ENCODE measurements around the gene SPRTN.

SPRTN gene

DNA sequence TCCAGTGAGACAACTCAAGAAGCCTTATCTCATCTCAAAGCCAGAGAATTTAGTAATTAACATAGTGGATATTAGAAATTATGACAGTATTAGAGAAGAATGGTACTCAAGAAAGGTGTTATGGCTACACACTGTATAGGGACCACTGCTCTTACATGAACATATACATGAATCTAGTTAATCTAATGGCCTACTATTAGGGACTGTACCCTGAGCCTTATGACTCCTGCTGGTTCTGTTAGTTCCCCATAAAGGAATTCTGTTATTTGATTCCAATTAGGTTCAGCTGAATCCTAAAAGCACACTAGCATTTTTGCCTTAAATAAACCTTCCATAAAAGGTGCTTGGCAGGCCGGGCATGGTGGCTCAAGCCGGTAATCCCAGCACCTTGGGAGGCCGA, 44.3 kb downstream of the SPRTN start:
- no peak for FAIRE-seq

DNA sequence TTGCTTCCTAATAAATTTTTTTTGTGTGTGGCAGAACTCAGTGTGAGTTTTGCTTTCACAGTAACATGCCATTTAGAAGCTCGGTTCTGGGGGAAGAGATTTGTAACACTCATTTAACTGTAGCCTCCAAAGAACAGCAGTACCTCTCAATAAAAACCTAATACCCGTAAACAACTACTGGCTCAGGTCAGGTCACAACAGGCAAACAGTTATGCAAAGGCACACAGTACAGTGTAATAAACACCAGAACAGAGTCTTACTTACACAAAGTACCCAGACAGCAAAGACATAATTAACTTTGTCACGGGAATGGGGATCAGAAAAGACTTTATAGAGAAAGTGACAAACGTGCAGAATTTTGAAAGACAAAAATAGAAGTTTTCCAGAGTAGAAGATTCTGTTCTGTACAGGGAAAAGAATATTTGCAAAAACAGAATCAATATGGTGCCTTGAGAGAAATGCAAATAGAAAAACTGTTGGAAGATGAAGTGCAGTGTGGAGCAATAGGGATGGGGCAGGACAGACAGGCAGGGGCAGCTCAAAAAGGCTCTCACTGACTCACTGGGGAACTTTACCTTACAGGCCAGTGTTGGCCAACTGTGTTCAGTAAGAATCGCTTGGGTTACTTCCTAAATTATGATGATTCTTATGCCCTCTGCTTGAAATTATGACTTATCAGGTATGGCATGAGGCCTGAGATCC, 45.2 kb downstream of the SPRTN start:
- FAIRE-seq, result no peak

DNA sequence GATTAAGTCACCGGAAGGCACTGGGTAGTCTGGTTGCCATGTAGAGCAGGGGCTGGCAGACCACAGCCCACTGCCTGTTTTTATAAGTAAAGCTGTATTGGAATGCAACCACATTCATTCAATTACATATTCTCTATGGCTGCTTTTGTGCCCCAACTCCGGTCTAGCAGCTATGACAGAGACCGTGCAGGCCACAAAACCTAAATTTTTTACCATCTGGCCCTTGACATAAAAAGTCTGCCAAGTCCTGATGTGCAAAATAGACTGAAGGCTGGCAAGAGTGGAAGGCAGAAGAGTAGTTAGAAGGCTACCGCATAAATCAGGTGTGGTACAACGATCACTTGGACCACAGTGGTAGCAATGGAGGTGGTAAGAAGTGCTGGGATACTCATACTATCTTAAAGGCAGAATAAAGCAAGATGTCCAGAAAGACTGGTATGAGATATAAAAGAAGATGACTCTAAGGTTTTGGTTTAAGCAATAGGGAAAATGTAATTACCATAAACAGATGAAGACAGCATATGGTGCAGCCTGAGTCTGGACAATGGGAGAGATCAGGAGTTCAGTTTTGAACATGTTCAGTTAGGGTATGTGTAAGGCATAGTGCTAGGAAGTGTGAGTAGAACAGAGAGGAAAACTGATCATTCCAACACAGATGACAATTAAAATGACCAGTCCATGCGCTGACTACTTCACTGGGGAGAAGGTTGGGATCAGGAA, 46.8 kb downstream of the SPRTN start:
- FAIRE-seq, result no peak

DNA sequence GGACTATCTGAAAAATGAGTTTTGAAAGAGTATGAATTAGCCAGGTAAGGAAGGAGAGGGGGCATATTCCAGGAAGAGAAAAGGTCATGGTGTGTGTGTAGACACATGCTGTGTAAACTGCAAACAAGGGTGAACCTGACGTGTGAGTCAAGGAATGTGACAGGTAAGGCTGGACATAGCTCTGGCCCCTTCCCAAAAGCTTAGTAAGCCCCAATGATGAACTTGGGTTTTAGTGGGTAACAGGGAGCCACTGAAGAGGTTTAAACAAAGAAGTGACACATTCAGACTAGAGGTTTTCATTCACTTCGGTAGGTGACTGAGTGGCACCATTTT, 47.3 kb downstream of the SPRTN start:
- FAIRE-seq, result no peak

DNA sequence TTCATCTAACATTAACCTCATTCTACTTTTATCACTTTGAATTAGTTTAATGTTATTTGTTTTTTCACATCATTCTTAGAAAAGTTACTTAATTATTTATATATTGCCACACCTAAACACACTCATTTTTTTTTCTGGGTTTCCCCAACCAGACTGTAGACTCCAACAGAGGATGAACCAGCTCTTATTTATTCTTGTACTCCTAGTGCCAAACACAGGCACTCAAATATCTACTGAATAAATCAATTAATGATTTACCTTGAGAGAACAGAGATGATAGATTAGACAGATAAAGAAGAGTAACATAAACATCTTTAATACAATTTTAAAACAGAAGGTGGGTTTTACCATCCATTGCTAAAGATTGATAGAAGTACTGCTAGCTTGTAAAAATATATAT, 48.4 kb downstream of the SPRTN start:
- FAIRE-seq, result peak; percentile 71

DNA sequence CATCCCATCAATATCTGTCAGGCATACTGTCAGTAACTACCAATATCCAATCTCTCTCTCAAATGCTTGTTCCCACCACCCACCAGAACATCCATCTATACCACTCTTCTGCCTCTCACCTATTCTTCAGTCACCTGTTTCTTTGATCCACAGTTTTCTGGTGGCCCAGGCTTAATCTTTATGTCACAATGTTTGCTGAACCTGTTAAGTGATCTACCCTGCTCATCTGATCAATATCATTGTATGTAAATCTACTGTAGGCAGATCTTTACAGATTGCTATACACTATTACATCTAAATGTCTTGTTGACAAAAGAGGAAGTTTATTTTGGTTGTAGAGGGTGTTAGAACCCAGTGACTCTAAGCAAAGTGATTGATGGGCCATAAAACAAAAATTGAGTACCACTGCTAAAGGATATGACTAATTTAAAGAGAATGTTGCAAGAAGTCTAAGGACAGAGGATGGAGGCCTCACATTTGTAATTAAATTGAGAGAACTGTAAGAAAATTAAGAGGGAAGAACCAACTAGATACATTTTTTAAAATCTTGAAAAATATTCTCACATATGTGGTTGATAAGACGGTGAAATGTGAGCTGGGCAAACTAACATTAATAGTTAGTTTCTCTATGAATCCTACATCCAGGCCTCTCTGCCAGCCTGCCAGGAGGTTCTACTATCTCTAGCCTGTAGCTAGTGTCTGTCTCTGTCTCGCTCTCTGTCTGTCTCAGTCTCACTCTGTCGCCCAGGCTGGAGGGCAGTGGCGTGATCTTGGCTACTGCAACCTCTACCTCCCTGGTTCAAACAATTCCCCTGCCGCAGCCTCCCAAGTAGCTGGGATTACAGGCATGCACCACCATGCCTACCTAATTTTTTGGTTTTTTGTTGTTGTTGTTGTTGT, 49.9 kb downstream of the SPRTN start:
- no peak for FAIRE-seq

DNA sequence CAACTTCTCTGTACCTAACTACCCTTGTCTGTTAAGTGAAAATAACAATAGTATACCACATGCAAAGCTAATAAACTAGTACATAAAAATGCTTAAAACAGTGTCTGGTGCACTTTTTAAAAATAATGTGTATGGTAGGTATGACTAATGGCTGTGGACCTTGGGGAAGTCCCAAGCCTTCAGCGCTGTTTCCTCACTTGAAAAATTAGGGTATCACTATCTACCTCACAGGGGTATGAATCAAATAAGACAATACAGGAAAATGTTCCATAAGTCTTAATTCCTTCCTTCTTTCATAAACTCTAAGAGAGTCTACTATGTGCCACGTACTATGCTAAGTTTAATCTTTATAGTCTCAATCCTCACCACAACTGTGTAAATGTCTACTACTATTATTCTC, 52.0 kb downstream of the SPRTN start:
- FAIRE-seq, result no peak

DNA sequence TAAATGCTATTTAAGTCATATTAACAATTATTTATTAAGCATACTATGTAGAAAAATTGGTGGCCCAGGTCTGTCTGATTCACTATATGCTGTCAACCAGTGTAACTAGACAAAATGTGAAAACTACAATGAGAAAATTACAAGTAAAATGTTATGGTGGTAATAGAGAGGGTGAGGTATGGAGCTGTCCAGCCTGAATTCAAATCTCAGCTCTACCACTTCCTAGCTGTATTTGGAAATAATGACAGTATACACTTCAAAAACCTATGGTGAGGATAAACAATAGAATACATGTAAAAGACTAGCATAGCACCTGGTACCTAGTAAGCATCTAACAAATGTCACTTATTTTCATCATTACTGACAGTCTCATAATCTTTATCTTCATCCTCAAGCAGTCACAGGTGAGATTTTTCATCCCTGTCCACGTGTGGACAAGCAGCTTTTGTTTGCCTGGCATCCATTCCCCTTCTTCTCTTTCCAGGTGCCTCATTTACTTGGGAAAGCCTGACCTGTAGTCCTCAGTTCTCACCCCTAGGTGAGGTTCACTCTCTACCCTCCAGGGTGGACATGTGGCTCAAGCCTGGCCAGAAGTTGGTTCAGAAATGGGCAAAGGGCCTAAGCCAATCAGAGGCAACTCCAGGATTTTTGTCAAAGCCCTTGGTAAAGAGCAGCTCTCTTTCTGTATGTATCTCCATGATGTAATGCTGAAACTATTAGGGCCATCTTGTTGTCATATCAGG, 54.5 kb downstream of the SPRTN start:
- no peak for FAIRE-seq

DNA sequence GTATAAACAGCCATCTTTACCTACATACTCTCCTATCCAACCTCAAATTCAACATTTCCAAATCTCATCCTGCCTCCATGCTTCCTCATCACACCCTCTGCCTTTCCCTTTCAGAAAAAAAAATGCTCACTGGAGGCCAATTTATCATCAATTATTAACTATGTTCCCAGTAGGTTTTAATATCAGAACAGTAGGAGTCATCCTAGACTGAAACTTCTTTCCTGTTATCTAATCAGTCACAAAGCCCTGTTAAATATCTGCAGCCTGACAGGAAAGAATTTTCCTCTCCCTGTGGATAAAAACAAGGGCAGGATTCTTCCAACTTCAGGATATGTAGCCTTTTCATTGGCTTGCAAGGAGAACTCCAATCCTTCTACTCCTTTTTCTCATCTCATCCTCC, 55.6 kb downstream of the SPRTN start:
- FAIRE-seq, result no peak

DNA sequence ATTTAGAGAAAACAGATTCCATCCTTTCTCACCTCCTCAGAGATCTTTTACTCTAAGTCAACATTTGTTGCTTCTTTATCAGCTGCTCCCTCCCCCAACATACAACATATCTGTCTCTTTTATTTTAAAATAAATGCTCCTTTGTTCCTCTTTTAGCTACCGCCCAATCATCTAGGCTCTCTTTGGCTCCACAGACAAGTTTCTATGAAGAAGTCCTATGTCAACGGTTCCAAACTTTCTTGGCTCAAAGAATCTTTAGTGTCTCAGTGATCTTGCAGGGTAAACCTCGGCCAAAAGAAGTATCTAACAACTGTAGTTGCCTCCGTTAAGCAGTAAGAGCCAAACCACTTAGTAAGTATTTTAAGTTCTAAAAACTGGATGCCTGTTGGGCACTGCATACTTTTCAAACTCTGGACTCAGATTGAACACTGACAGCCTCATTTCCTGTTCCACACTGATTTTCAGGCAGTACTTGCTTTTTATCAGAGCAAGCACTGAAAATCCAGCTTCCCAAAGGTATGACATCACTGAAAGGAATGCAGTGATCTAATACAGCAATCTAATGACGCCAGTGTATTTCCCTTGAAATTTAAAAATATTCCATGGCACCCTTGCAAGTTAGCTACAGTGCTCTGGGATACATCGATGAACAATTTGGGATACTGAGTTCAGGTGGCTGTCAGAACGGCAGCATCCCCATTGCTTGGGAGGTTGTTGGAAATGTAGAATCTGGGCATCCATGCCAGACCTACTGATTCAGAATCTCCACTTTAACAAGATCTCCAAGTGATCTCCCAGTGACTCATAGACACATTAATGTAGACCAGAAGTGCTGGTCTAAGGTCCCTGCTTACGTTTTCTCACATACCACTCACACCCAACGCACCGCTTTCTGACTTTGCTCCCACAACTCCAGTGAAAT, 57.2 kb downstream of the SPRTN start:
- FAIRE-seq, result no peak

DNA sequence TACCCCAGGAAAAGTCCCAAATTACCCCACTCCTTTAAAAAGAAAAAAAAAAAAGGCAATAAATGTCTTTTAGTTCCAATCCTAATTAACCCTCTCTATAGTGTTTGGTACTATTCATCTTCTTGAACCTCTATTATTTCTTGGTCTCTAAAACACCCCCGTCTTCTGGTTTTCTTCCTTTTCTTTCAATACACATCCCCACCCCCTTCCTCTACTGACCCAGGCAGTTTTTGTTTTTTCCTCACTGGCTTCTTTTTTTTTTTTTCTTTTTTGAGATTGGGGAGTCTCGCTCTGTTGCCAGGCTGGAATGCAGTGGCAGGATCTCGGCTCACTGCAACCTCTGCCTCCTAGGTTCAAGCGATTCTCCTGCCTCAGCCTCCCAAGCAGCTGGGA, 57.9 kb downstream of the SPRTN start:
- no peak for FAIRE-seq

DNA sequence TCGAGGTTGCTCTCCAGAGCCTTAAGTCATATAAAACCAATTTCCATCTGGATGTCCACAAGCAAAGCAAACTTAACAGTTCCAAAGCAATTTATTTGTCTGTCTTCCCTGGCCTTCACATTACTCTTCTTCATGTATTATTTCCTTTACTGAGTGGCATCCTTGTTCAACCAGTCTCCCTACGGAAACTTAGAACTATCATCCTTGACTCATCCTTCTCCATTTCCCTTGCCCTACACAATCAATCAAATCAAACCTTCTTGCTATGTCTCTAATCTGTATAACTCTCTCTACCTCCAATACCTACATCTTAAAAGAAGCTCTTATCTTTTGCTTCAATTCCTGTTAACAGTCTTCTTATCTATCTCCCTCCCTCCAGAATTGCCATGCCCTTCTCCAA, 58.5 kb downstream of the SPRTN start:
- FAIRE-seq, result no peak

DNA sequence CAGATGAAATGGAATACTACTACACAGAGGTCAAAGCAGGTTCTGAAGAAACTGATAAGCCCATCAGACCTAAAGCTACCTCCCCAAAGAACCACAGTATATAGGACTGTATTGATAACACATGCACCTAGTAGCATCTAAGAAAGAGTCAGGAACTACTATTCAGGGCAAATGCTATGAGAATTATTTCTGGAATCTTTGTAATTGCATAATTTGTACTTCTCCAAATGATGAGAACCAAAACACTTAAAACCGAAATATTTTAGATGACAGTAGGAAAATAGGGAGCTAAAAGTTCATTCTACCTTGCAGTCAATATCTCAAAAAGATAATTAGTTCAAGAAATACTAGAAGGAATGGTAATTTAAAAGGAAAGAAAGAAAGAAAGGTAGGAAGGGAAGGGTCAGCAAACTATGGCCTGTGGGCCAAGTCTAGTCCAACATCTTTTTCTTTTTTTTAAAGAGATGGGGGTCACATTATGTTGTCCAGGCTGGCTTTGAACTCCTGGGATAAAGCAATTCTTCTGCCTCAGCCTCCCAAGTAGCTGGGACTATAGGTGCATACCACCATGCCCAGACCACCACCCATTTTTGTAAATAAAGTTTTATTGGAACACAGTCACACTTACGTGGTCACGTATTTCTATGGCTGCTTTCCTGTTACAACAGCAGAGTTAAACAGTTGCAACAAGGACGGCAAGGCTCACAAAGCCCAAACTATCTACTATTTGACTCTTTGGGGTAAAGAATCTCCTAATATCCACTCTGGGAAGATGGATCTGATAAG, 60.0 kb downstream of the SPRTN start:
- no peak for FAIRE-seq

DNA sequence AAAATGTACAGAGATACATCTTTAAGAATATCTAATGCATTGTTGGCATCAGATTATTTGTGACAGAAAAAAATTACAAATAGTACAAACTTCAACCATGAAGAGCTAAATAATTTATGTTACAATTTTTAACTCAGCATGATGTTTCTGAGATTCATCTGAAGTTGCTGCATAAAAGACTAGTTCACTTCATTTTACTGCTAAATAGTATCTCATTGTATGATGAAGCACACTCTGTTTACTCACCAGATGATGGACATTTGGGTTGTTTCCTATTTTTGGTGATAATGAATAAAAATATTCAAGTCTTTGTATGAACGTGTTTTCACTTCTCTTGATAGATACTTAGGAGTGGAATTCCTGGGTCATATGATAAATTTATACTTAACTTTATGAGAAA, 63.4 kb downstream of the SPRTN start:
- FAIRE-seq, result peak; percentile 69

DNA sequence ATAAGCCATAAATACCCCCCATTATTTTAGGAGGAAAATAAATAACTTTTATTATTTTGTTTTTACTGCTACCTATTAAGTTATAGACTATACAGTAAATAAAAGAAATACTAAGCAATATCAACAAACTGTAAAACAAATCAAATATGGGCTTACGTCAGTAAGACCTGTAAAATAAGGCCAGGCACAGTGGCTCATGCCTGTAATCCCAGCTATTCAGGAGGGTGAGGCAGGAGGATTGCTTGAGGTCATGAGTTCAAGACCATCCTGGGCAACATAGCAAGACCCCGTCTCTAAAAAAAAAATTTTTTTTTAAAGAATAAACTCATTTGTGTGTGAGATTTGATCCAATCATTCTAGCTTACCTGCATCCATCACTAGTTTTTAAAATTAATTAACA, 66.2 kb downstream of the SPRTN start:
- peak; percentile 34 for FAIRE-seq

Measured in TTC549 (cell line).